Activated CD4-positive, CD25-positive, alpha-beta regulatory T cell treated with anti-CD3 and anti-CD28 coated beads, Interleukin-2, amount 50 U/mL, for 16 hours (primary cell): Measurements from ENCODE around the gene CYTH3.

Experiments used
- DNase-seq: peaks from one replicate; pipeline ENCODE4 v3.0.0-alpha.2; 2020; ENCODE audit warnings: low read depth, low spot score

The CYTH3 gene

GRCh38 chr7:6256677-6257535 lies 15.5 kb downstream of the CYTH3 start:
- no peak for DNase-seq

- no peak for DNase-seq
Measured at GRCh38 chr7:6256109-6256483, 16.3 kb downstream of the CYTH3 start.

GRCh38 chr7:6254866-6255265 lies 17.6 kb downstream of the CYTH3 start:
- no peak for DNase-seq

- DNase-seq: no peak
Measured at GRCh38 chr7:6252748-6253147, 19.7 kb downstream of the CYTH3 start.

GRCh38 chr7:6252341-6252746 lies 20.1 kb downstream of the CYTH3 start:
- DNase-seq: no peak

GRCh38 chr7:6251653-6252052 lies 20.8 kb downstream of the CYTH3 start:
- DNase-seq: no peak

GRCh38 chr7:6250364-6250833 lies 22.0 kb downstream of the CYTH3 start:
- no peak for DNase-seq

GRCh38 chr7:6249043-6249442 lies 23.4 kb downstream of the CYTH3 start:
- DNase-seq: no peak

- DNase-seq: no peak
Measured at GRCh38 chr7:6248581-6248980, 23.8 kb downstream of the CYTH3 start.

GRCh38 chr7:6246251-6246917 lies 26.0 kb downstream of the CYTH3 start:
- DNase-seq: no peak

- no peak for DNase-seq
Measured at GRCh38 chr7:6244021-6244420, 28.4 kb downstream of the CYTH3 start.

GRCh38 chr7:6243168-6243567 lies 29.3 kb downstream of the CYTH3 start:
- no peak for DNase-seq

GRCh38 chr7:6242561-6242960 lies 29.9 kb downstream of the CYTH3 start:
- DNase-seq: no peak

GRCh38 chr7:6241607-6241973 lies 30.8 kb downstream of the CYTH3 start:
- no peak for DNase-seq

GRCh38 chr7:6238309-6238925 lies 34.0 kb downstream of the CYTH3 start:
- no peak for DNase-seq

- DNase-seq: no peak
Measured at GRCh38 chr7:6237730-6238129, 34.7 kb downstream of the CYTH3 start.

- no peak for DNase-seq
Measured at GRCh38 chr7:6237011-6237410, 35.4 kb downstream of the CYTH3 start.

GRCh38 chr7:6235029-6235871 lies 37.2 kb downstream of the CYTH3 start:
- no peak for DNase-seq

GRCh38 chr7:6234384-6234783 lies 38.0 kb downstream of the CYTH3 start:
- DNase-seq: no peak

GRCh38 chr7:6232534-6232933 lies 39.9 kb downstream of the CYTH3 start:
- DNase-seq: no peak

GRCh38 chr7:6232116-6232515 lies 40.3 kb downstream of the CYTH3 start:
- no peak for DNase-seq

GRCh38 chr7:6231184-6231583 lies 41.2 kb downstream of the CYTH3 start:
- no peak for DNase-seq
